IMR-90 (cell line): ENCODE measurements around the gene NAT8. TPM values are rescaled to one million over a fixed set of nuclear protein-coding genes. Genes with fewer than 3 reads are reported as not detected.

Source experiments
- ATAC-seq: fragments of 200-7000 bp; cut with Tn5 transposase; 2 replicates; pipeline ENCODE4 v1.9.1; 2020; ENCODE audit warnings: low read depth, mild to moderate bottlenecking, moderate library complexity
- BruUV-seq: library from RNA; stranded (reverse); fragments of 400-500 nt; replicated peaks from 2 replicates; lab custom pipeline; 2021; lab: Mats Ljungman, UMichigan
- CTCF ChIA-PET: fragments of 300-600 bp; formaldehyde crosslinking; extraction: SDS; loops from one replicate; lab custom pipeline; 2021; ENCODE audit warnings: antibody characterized with exemption; lab: Yijun Ruan, JAX
- POLR2A ChIA-PET: fragments of 300-600 bp; sonication (Branson Sonifier 250); formaldehyde crosslinking; loops from one replicate; lab custom pipeline; 2022; ENCODE audit warnings: antibody characterized with exemption; ENCODE audit not compliant: unreplicated experiment; lab: Charles Lee
- DNase-seq: peaks from one replicate; pipeline ENCODE4 v3.0.0; 2013
- H2AFZ ChIP-seq: replicated peaks from 2 replicates; pipeline ENCODE3; 2013; ENCODE audit warnings: low read length, mild to moderate bottlenecking; ENCODE audit not compliant: poor library complexity
- H2AK5ac ChIP-seq: 2 replicates; pipeline ENCODE4 v1.6.1; 2013; ENCODE audit warnings: low read depth, low read length, inconsistent platforms
- H2AK9ac ChIP-seq: replicated peaks from 2 replicates; pipeline ENCODE3; 2013; ENCODE audit warnings: mild to moderate bottlenecking, low read depth, low read length, moderate library complexity; ENCODE audit not compliant: poor library complexity
- H2BK120ac ChIP-seq: 2 replicates; pipeline ENCODE4 v1.6.1; 2013; ENCODE audit warnings: low read depth, low read length, inconsistent platforms
- H2BK15ac ChIP-seq: 3 replicates; pipeline ENCODE4 v1.6.1; 2013; ENCODE audit warnings: low read depth, low read length, inconsistent platforms
- H2BK20ac ChIP-seq: 2 replicates; pipeline ENCODE4 v1.6.1; 2013; ENCODE audit warnings: low read depth, mild to moderate bottlenecking, inconsistent platforms, low read length, moderate library complexity
- H2BK5ac ChIP-seq: 2 replicates; pipeline ENCODE4 v1.6.1; 2013; ENCODE audit warnings: mild to moderate bottlenecking, low read depth, low read length, inconsistent platforms; ENCODE audit not compliant: poor library complexity, severe bottlenecking
- H3K14ac ChIP-seq: replicated peaks from 2 replicates; pipeline ENCODE4 v1.6.1; 2013; ENCODE audit warnings: low read depth, low read length, inconsistent platforms
- H3K18ac ChIP-seq: 2 replicates; pipeline ENCODE4 v1.6.1; 2013; ENCODE audit warnings: low read depth, low read length, control low read depth
- H3K23ac ChIP-seq: 2 replicates; pipeline ENCODE4 v1.6.1; 2013; ENCODE audit warnings: low read depth, low read length, inconsistent platforms
- H3K27ac ChIP-seq: 2 replicates; pipeline ENCODE4 v1.5.1; 2013; ENCODE audit warnings: mild to moderate bottlenecking, control low read depth, low read length; ENCODE audit not compliant: insufficient read depth
- H3K27me3 ChIP-seq: 2 replicates; pipeline ENCODE4 v1.6.1; 2013; ENCODE audit warnings: low read length; ENCODE audit not compliant: control insufficient read depth, insufficient read depth
- H3K36me3 ChIP-seq: 2 replicates; pipeline ENCODE4 v1.6.1; 2013; ENCODE audit warnings: low read length, mixed read lengths; ENCODE audit not compliant: control insufficient read depth, insufficient read depth
- H3K4ac ChIP-seq: 2 replicates; pipeline ENCODE4 v1.6.1; 2013; ENCODE audit warnings: low read depth, low read length, inconsistent platforms
- H3K4me1 ChIP-seq: 2 replicates; pipeline ENCODE4 v1.6.1; 2013; ENCODE audit warnings: low read length, mixed read lengths; ENCODE audit not compliant: control insufficient read depth, insufficient read depth
- H3K4me2 ChIP-seq: 2 replicates; pipeline ENCODE4 v1.6.1; 2013; ENCODE audit warnings: low read depth, mild to moderate bottlenecking, control low read depth, low read length, moderate library complexity
- H3K4me3 ChIP-seq: 2 replicates; pipeline ENCODE4 v1.5.1; 2013; ENCODE audit warnings: low read depth, mild to moderate bottlenecking, control low read depth, low read length, moderate library complexity; ENCODE audit not compliant: insufficient read depth
- H3K56ac ChIP-seq: 2 replicates; pipeline ENCODE4 v1.6.1; 2013; ENCODE audit warnings: low read length, inconsistent platforms; ENCODE audit not compliant: insufficient read depth; ENCODE audit errors: extremely low read depth
- H3K79me1 ChIP-seq, 2 experiments: 2 replicates each; pipeline ENCODE4 v1.6.1; 2013; ENCODE audit warnings: low read length in 2 of 2, inconsistent platforms in 1 of 2, low read depth in 1 of 2
- H3K9ac ChIP-seq: 2 replicates; pipeline ENCODE4 v1.6.1; 2013; ENCODE audit warnings: low read depth, low read length, control low read depth
- H3K9me1 ChIP-seq: 2 replicates; pipeline ENCODE4 v1.6.1; 2013; ENCODE audit warnings: low read length, inconsistent platforms; ENCODE audit not compliant: insufficient read depth
- H3K9me3 ChIP-seq: 2 replicates; pipeline ENCODE4 v1.6.1; 2013; ENCODE audit warnings: low read length; ENCODE audit not compliant: control insufficient read depth, insufficient read depth
- H4K20me1 ChIP-seq: 2 replicates; pipeline ENCODE4 v1.6.1; 2013; ENCODE audit warnings: low read length, inconsistent platforms; ENCODE audit not compliant: insufficient read depth
- H4K5ac ChIP-seq: 2 replicates; pipeline ENCODE4 v1.6.1; 2013; ENCODE audit warnings: mild to moderate bottlenecking, low read depth, low read length, control low read depth
- H4K8ac ChIP-seq, 2 experiments: 2 replicates each; pipeline ENCODE4 v1.6.1; 2013; ENCODE audit warnings: low read depth in 2 of 2, low read length in 2 of 2, control low read depth in 1 of 2, inconsistent platforms in 1 of 2
- H4K91ac ChIP-seq: 2 replicates; pipeline ENCODE4 v1.6.1; 2013; ENCODE audit warnings: low read depth, low read length, inconsistent platforms; ENCODE audit not compliant: insufficient read depth
- BHLHE40 ChIP-seq: fragments of 150-350 bp; IDR thresholded peaks from 2 replicates; pipeline ENCODE4 v1.6.1; 2016; ENCODE audit warnings: mild to moderate bottlenecking, low read depth, low read length
- CEBPB ChIP-seq: IDR thresholded peaks from 2 replicates; pipeline ENCODE4 v1.6.1; 2012; ENCODE audit warnings: low read depth, low read length, improper control_type of control experiment
- CHD1 ChIP-seq: IDR thresholded peaks from 2 replicates; pipeline ENCODE4 v1.6.1; 2012; ENCODE audit warnings: low read depth, low read length, improper control_type of control experiment
- ELK1 ChIP-seq: fragments of 150-350 bp; IDR thresholded peaks from 2 replicates; pipeline ENCODE4 v1.6.1; 2016; ENCODE audit warnings: low read depth, mild to moderate bottlenecking, low read length, moderate library complexity, borderline replicate concordance
- FOS ChIP-seq: fragments of 150-350 bp; IDR thresholded peaks from 2 replicates; pipeline ENCODE4 v1.6.1; 2016; ENCODE audit warnings: low read depth, low read length
- MAFK ChIP-seq: IDR thresholded peaks from 2 replicates; pipeline ENCODE4 v1.6.1; 2012; ENCODE audit warnings: low read depth, low read length, improper control_type of control experiment
- MAZ ChIP-seq: IDR thresholded peaks from 2 replicates; pipeline ENCODE4 v1.6.1; 2012; ENCODE audit warnings: low read depth, mild to moderate bottlenecking, low read length, improper control_type of control experiment, moderate library complexity, borderline replicate concordance
- MXI1 ChIP-seq: IDR thresholded peaks from 2 replicates; pipeline ENCODE4 v1.6.1; 2012; ENCODE audit warnings: low read depth, mild to moderate bottlenecking, low read length, moderate library complexity, borderline replicate concordance
- NFE2L2 ChIP-seq: fragments of 150-350 bp; IDR thresholded peaks from 2 replicates; pipeline ENCODE4 v1.6.1; 2016; ENCODE audit warnings: low read depth, mild to moderate bottlenecking, low read length
- POLR2A ChIP-seq: IDR thresholded peaks from 2 replicates; pipeline ENCODE4 v1.6.1; 2012; ENCODE audit warnings: mild to moderate bottlenecking, low read depth, low read length
- RFX5 ChIP-seq: IDR thresholded peaks from 2 replicates; pipeline ENCODE4 v1.8.0; 2012; ENCODE audit warnings: low read depth, mild to moderate bottlenecking, low read length, moderate library complexity
- SMC3 ChIP-seq: fragments of 150-350 bp; IDR thresholded peaks from 2 replicates; pipeline ENCODE4 v1.6.1; 2016; ENCODE audit warnings: low read depth, mild to moderate bottlenecking, antibody characterized with exemption, low read length, moderate library complexity
- WGBS, 2 experiments: methylation state at CpG; one replicate each; pipeline versions ENCODE4 v1.1.5 to v1.1.7; 2013; ENCODE audit warnings: missing lambda C conversion rate in 2 of 2; ENCODE audit not compliant: insufficient read length in 1 of 2; ENCODE audit errors: extremely low coverage in 2 of 2; 5-methylcytosine and 5-hydroxymethylcytosine counted together
- dilution Hi-C: fragments of 300-500 bp; cut with HindIII; formaldehyde crosslinking; loops from one replicate; pipeline ENCODE4 v1.14.3; 2018; ENCODE audit warnings: low sequenced_read_pairs; ENCODE audit not compliant: unreplicated experiment
- in situ Hi-C: fragments of 300-500 bp; cut with MboI; formaldehyde crosslinking; loops from 3 replicates; pipeline ENCODE4 v1.14.3; 2019; ENCODE audit warnings: low sequenced_read_pairs, inconsistent platforms, mixed read lengths
- intact Hi-C: fragments of 100-400 bp; cut with micrococcal nuclease; formaldehyde crosslinking; loops from 2 replicates; pipeline ENCODE4 v1.10.0; 2022
- polyA plus RNA-seq, 3 experiments: library from polyadenylated mRNA; depleted of rRNA; stranded (reverse); fragments of >200 nt; gene quantifications; 2 replicates each; pipeline ENCODE4 v1.2.3, GENCODE V29; 2012; ENCODE audit warnings: low replicate concordance in 1 of 3
- total RNA-seq: library from RNA; depleted of rRNA; stranded (reverse); fragments of >200 nt; gene quantifications from 2 replicates; pipeline ENCODE4 v1.2.3, GENCODE V29; 2012
- TF ChIP-seq, protein P1 (sequence below): fragments of 150-350 bp; IDR thresholded peaks from 2 replicates; pipeline ENCODE4 v1.6.1; 2017; ENCODE audit warnings: mild to moderate bottlenecking, antibody characterized with exemption, low read length, low read depth
- TF ChIP-seq, protein P2 (sequence below): conservative IDR thresholded peaks from 2 replicates; pipeline ENCODE4 v1.5.1; 2012; ENCODE audit warnings: mild to moderate bottlenecking, low read depth, low read length, improper control_type of control experiment

NAT8 gene
- total and polyA plus RNA-seq, 2 of the 4 experiments (the other 2 are of a cell fraction), result not detected

GRCh38 chr2:73640946-73641766, 1.1 kb downstream of the NAT8 start:
- Histone ChIP-seq H3K18ac (no peak overlapping the region), H3K36me3 (no peaks in the 10 kb centered on the region), H3K9ac (no peak overlapping the region), H2BK15ac (no peak overlapping the region), H4K5ac (no peak overlapping the region), H3K79me1 (no peaks in the 10 kb centered on the region), H4K91ac (no peak overlapping the region), H3K23ac (no peak overlapping the region), H3K4me1 (no peaks in the 10 kb centered on the region), H3K27me3 (peaks cover 8% of the 10 kb centered on the region; the same call in 1 of the 2 replicates), H2AK9ac (no peak overlapping the region), H3K56ac (no peak overlapping the region), H2BK120ac (no peak overlapping the region), H4K8ac (no peak overlapping the region), H2BK5ac (no peak overlapping the region), H3K4me2 (no peak overlapping the region), H3K14ac (no peak overlapping the region), H4K20me1 (no peaks in the 10 kb centered on the region), H3K9me1 (no peaks in the 10 kb centered on the region), H2AFZ (no peak overlapping the region), H3K27ac (no peak overlapping the region), H2BK20ac (no peak overlapping the region), H3K9me3 (no peaks in the 10 kb centered on the region), H3K4ac (no peak overlapping the region), H3K4me3 (no peak overlapping the region), H2AK5ac (no peak overlapping the region)
- dilution Hi-C loops, result no loop called here
- in situ Hi-C loops, result no loop called here
- WGBS, 2 experiments, result 65% methylated on average over 11 of the region's 19 CpGs; no CpG with 5 or more reads in 1 of the 2 experiments
- intact Hi-C loops, result no loop called here
- TF ChIP-seq CEBPB (no peak), ELK1 (no peak), RFX5 (no peak), POLR2A (no peak), NFE2L2 (no peak), BHLHE40 (no peak), MXI1 (no peak), MAZ (no peak), SMC3 (no peak), FOS (no peak), MAFK (no peak), CHD1 (no peak)
- TF ChIP-seq, protein P1, sequence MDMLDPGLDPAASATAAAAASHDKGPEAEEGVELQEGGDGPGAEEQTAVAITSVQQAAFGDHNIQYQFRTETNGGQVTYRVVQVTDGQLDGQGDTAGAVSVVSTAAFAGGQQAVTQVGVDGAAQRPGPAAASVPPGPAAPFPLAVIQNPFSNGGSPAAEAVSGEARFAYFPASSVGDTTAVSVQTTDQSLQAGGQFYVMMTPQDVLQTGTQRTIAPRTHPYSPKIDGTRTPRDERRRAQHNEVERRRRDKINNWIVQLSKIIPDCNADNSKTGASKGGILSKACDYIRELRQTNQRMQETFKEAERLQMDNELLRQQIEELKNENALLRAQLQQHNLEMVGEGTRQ, result no peak
- TF ChIP-seq, protein P2, sequence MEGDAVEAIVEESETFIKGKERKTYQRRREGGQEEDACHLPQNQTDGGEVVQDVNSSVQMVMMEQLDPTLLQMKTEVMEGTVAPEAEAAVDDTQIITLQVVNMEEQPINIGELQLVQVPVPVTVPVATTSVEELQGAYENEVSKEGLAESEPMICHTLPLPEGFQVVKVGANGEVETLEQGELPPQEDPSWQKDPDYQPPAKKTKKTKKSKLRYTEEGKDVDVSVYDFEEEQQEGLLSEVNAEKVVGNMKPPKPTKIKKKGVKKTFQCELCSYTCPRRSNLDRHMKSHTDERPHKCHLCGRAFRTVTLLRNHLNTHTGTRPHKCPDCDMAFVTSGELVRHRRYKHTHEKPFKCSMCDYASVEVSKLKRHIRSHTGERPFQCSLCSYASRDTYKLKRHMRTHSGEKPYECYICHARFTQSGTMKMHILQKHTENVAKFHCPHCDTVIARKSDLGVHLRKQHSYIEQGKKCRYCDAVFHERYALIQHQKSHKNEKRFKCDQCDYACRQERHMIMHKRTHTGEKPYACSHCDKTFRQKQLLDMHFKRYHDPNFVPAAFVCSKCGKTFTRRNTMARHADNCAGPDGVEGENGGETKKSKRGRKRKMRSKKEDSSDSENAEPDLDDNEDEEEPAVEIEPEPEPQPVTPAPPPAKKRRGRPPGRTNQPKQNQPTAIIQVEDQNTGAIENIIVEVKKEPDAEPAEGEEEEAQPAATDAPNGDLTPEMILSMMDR, result no peak
- DNase-seq, result no peak
- no TSS peak for BruUV-seq
- POLR2A ChIA-PET, result no interaction called here
- ATAC-seq, result no peak
- CTCF ChIA-PET, result no interaction called here
